ENCODE results near the gene ASIC2. TPM values are rescaled to one million over a fixed set of nuclear protein-coding genes. Genes with fewer than 3 reads are reported as not detected.

ASIC2 gene
- total RNA-seq, 1 donor from 2014 or later = not detected

GRCh38 chr17:33299115-33299514, 6.0 kb upstream of the ASIC2 start:
- Histone ChIP-seq H3K36me3 (no peaks in the 10 kb centered on the region), H3K4me1 (no peaks in the 10 kb centered on the region), H3K27ac (no peak overlapping the region), H3K4me3 (no peak overlapping the region), H3K27me3 (no peaks in the 10 kb centered on the region), H3K9me3 (no peaks in the 10 kb centered on the region)
- no peak for TF ChIP-seq POLR2AphosphoS5 (IDR thresholded peaks at IDR 0.05; ENCODE audit: insufficient read depth in 1 of 2, low read depth in 1 of 2)
- TF ChIP-seq POLR2A (IDR thresholded peaks at IDR 0.05) = no peak
- no peak for TF ChIP-seq CTCF (IDR thresholded peaks at IDR 0.05)
- intact Hi-C loops (cut with DNase I) = no loop called here
- DNase-seq (ENCODE audit: extremely low spot score in 2 of 2) = no peak

- no peaks in the 10 kb centered on the region for H3K36me3 ChIP-seq
- peaks cover 7% of the 10 kb centered on the region for H3K27me3 ChIP-seq
- H3K27ac ChIP-seq = no peak overlapping the region
- intact Hi-C loops (cut with DNase I) = no loop called here
- TF ChIP-seq POLR2AphosphoS5 (IDR thresholded peaks at IDR 0.05; ENCODE audit: insufficient read depth in 1 of 2, low read depth in 1 of 2) = no peak
- TF ChIP-seq CTCF (IDR thresholded peaks at IDR 0.05) = no peak
- no peak for TF ChIP-seq POLR2A (IDR thresholded peaks at IDR 0.05)
- H3K9me3 ChIP-seq = no peaks in the 10 kb centered on the region
- no peak overlapping the region for H3K4me3 ChIP-seq
- H3K4me1 ChIP-seq = peaks cover 10% of the 10 kb centered on the region
- DNase-seq (ENCODE audit: extremely low spot score in 2 of 2) = no peak
Measured at GRCh38 chr17:33297643-33298042, 4.5 kb upstream of the ASIC2 start.

- intact Hi-C loops (cut with DNase I) = no loop called here
- no peak overlapping the region for H3K27ac ChIP-seq
- H3K4me1 ChIP-seq = peaks cover 21% of the 10 kb centered on the region
- TF ChIP-seq CTCF (IDR thresholded peaks at IDR 0.05) (no peak), POLR2A (IDR thresholded peaks at IDR 0.05) (no peak), POLR2AphosphoS5 (IDR thresholded peaks at IDR 0.05; ENCODE audit: insufficient read depth in 1 of 2, low read depth in 1 of 2) (no peak)
- H3K9me3 ChIP-seq = no peaks in the 10 kb centered on the region
- peaks cover 7% of the 10 kb centered on the region for H3K27me3 ChIP-seq
- H3K36me3 ChIP-seq = no peaks in the 10 kb centered on the region
- H3K4me3 ChIP-seq = no peak overlapping the region
- no peak for DNase-seq (ENCODE audit: extremely low spot score in 2 of 2)
Measured at GRCh38 chr17:33294994-33295393, 1.9 kb upstream of the ASIC2 start.

GRCh38 chr17:33292201-33292980, 704 bp downstream of the ASIC2 start:
- peaks cover 7% of the 10 kb centered on the region for H3K27me3 ChIP-seq
- intact Hi-C loops (cut with DNase I) = no loop called here

More at GRCh38 chr17:33292201-33292980, 704 bp downstream of the ASIC2 start:
- no peak for DNase-seq (ENCODE audit: extremely low spot score in 2 of 2)
- no peak for TF ChIP-seq POLR2AphosphoS5 (IDR thresholded peaks at IDR 0.05; ENCODE audit: insufficient read depth in 1 of 2, low read depth in 1 of 2)
- TF ChIP-seq POLR2A (IDR thresholded peaks at IDR 0.05) = no peak
- TF ChIP-seq CTCF (IDR thresholded peaks at IDR 0.05) = no peak
- no peak overlapping the region for H3K27ac ChIP-seq
- H3K4me1 ChIP-seq = peaks cover 21% of the 10 kb centered on the region
- H3K4me3 ChIP-seq = peak overlapping the region; percentile 34 to 36
- H3K36me3 ChIP-seq = no peaks in the 10 kb centered on the region
- H3K9me3 ChIP-seq = no peaks in the 10 kb centered on the region

Measured in vagina (tissue), 2 donors.